HG03354 (cell line): Measurements from ENCODE around the gene KRT28.
"Not testable (repeated sequence)": the region's sequence is repeated elsewhere in the genome, so short reads cannot be mapped to it uniquely, and the experiment has no call there.

Experiments
- ATAC-seq: cut with Tn5 transposase; IDR thresholded peaks from one replicate; pipeline ENCODE4 v1.9.1; 2021; ENCODE audit warnings: mild to moderate bottlenecking; ENCODE audit not compliant: unreplicated experiment, poor library complexity, severe bottlenecking

The KRT28 gene

GRCh38 chr17:40791787-40792436 lies 7.8 kb downstream of the KRT28 start:
- ATAC-seq = no peak

- ATAC-seq = no peak
Observed at GRCh38 chr17:40791111-40791510, 8.6 kb downstream of the KRT28 start.

- no peak for ATAC-seq
Observed at GRCh38 chr17:40782450-40782849, 17.3 kb downstream of the KRT28 start, which contains the start of gene KRT27. Gene KRT27 (minus strand): TSS chr17:40782550. CDS start chr17:40782493, 57 bp downstream.

- ATAC-seq = no peak
Observed at GRCh38 chr17:40779181-40779909, 20.4 kb downstream of the KRT28 start.

- ATAC-seq = no peak
Observed at GRCh38 chr17:40778461-40778860, 21.3 kb downstream of the KRT28 start.

- ATAC-seq = no peak
Observed at GRCh38 chr17:40777971-40778370, 21.8 kb downstream of the KRT28 start.

GRCh38 chr17:40777459-40777858 lies 22.3 kb downstream of the KRT28 start:
- ATAC-seq = no peak

GRCh38 chr17:40775945-40776344 lies 23.8 kb downstream of the KRT28 start:
- ATAC-seq = no peak

GRCh38 chr17:40772101-40772500 lies 27.7 kb downstream of the KRT28 start, which contains the start of gene KRT26:
Gene KRT26 (minus strand): TSS chr17:40772201. CDS start chr17:40772113, 88 bp downstream.
- ATAC-seq = no peak

- no peak for ATAC-seq
Observed at GRCh38 chr17:40765657-40766056, 34.1 kb downstream of the KRT28 start.

- no peak for ATAC-seq
Observed at GRCh38 chr17:40763752-40764151, 36.0 kb downstream of the KRT28 start.

GRCh38 chr17:40760105-40761016 lies 39.4 kb downstream of the KRT28 start:
- ATAC-seq = no peak

GRCh38 chr17:40755231-40755630 lies 44.5 kb downstream of the KRT28 start, which contains the start of gene KRT25:
Gene KRT25 (minus strand): TSS chr17:40755331. CDS start chr17:40755271, 60 bp downstream.
- no peak for ATAC-seq

GRCh38 chr17:40753804-40754203 lies 46.0 kb downstream of the KRT28 start:
- ATAC-seq = no peak

- no peak for ATAC-seq
Observed at GRCh38 chr17:40751065-40751464, 48.7 kb downstream of the KRT28 start.

- ATAC-seq = no peak
Observed at GRCh38 chr17:40750391-40750790, 49.4 kb downstream of the KRT28 start.

GRCh38 chr17:40748666-40749065 lies 51.1 kb downstream of the KRT28 start:
- ATAC-seq = not testable (repeated sequence)
